Esophagus muscularis mucosa (tissue), 4 donors: ENCODE data around the gene PPP6R1. TPM values are rescaled to one million over a fixed set of nuclear protein-coding genes. Genes with fewer than 3 reads are reported as not detected.

Experiments used
- DNase-seq: peaks from one replicate; pipeline ENCODE4 v3.0.0-alpha.2; 2017; ENCODE audit errors: extremely low spot score
- H3K27ac ChIP-seq, 4 donors: fragments of 200-600 bp; sonication (generic); replicated peaks in 1 of 4; 1 replicate in 3 of 4; 2 replicates in 1 of 4; pipeline ENCODE4 v1.5.1; 2016 to 2019; ENCODE audit warnings: mild to moderate bottlenecking in 1 of 4
- H3K27me3 ChIP-seq, 4 donors: fragments of 200-600 bp; sonication (generic); one replicate each; pipeline versions ENCODE4 v1.5.1 to v1.6.0; 2016 to 2019
- H3K36me3 ChIP-seq, 4 donors: fragments of 200-600 bp; sonication (generic); one replicate each; pipeline ENCODE4 v1.5.1; 2016 to 2019
- H3K4me1 ChIP-seq, 4 donors: fragments of 200-600 bp; sonication (generic); one replicate each; pipeline ENCODE4 v1.5.1; 2016 to 2019
- H3K4me3 ChIP-seq, 4 donors: fragments of 200-600 bp; sonication (generic); 1 replicate in 2 of 4; 2 replicates in 2 of 4; pipeline ENCODE4 v1.5.1; 2016 to 2019; ENCODE audit warnings: mild to moderate bottlenecking in 4 of 4, moderate library complexity in 1 of 4
- H3K9me3 ChIP-seq, 4 donors: fragments of 200-600 bp; sonication (generic); 1 replicate in 3 of 4; 2 replicates in 1 of 4; pipeline ENCODE4 v1.5.1; 2016 to 2019
- EP300 ChIP-seq: sonication (generic); formaldehyde crosslinking; IDR thresholded peaks from one replicate; pipeline ENCODE4 v1.6.1; 2017; ENCODE audit warnings: antibody characterized with exemption
- POLR2A ChIP-seq: fragments of 450-650 bp; IDR thresholded peaks from one replicate; pipeline ENCODE4 v1.6.1; 2017; ENCODE audit warnings: antibody characterized with exemption, moderate library complexity, mild to moderate bottlenecking, low read depth
- POLR2AphosphoS5 ChIP-seq, 2 donors: sonication (generic); formaldehyde crosslinking; IDR thresholded peaks; one replicate each; pipeline ENCODE4 v1.6.1; 2017; ENCODE audit warnings: antibody characterized with exemption in 2 of 2
- WGBS: methylation state at CpG from one replicate; pipeline ENCODE4 v1.1.5; 2018; 5-methylcytosine and 5-hydroxymethylcytosine counted together
- intact Hi-C: fragments of 100-400 bp; cut with DNase I; formaldehyde crosslinking; loops from one replicate; pipeline ENCODE4 v1.15.1; 2023
- total RNA-seq, 4 donors: library from RNA; depleted of rRNA; stranded (reverse); fragments of >200 nt; gene quantifications; one replicate each; pipeline versions ENCODE4 v1.1.0 to v1.2.1, GENCODE V29; 2016
- TF ChIP-seq, protein P1 (sequence below), 3 experiments: fragments of 200-600 bp in 2 of 3; fragments of 450-650 bp in 1 of 3; sonication (generic) in 2 of 3; IDR thresholded peaks; one replicate each; pipeline ENCODE4 v1.5.1; 2017 to 2019; ENCODE audit warnings: antibody characterized with exemption in 3 of 3, mild to moderate bottlenecking in 2 of 3, moderate library complexity in 1 of 3

Gene PPP6R1
- total RNA-seq, 4 donors from 2014 or later, result 37.4 to 75.5 (median 45.6) TPM

DNA sequence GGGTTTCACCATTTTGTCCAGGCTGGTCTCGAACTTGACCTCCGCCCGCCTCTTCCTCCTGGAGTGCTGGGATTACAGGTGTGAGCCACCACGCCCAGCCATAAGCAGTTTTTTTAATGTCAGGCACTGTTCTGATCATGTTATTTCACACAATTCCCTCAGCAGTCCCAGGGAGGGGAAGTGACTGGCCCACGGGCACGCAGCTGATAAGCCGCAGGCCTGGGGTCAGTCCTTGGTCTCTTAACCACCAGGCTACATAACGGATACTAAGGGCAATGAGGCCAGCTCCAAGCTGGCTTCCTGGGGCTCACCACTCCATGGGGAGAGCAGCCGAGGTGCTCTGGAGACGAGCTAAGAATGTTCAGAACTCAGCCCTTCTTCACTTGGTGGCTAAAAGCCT is 38.5 kb upstream of the PPP6R1 start:
- no peaks in the 10 kb centered on the region for H3K9me3 ChIP-seq
- TF ChIP-seq EP300, result no peak
- no peak for TF ChIP-seq POLR2A
- TF ChIP-seq POLR2AphosphoS5 (IDR thresholded peaks at IDR 0.05), result no peak
- TF ChIP-seq, protein P1, sequence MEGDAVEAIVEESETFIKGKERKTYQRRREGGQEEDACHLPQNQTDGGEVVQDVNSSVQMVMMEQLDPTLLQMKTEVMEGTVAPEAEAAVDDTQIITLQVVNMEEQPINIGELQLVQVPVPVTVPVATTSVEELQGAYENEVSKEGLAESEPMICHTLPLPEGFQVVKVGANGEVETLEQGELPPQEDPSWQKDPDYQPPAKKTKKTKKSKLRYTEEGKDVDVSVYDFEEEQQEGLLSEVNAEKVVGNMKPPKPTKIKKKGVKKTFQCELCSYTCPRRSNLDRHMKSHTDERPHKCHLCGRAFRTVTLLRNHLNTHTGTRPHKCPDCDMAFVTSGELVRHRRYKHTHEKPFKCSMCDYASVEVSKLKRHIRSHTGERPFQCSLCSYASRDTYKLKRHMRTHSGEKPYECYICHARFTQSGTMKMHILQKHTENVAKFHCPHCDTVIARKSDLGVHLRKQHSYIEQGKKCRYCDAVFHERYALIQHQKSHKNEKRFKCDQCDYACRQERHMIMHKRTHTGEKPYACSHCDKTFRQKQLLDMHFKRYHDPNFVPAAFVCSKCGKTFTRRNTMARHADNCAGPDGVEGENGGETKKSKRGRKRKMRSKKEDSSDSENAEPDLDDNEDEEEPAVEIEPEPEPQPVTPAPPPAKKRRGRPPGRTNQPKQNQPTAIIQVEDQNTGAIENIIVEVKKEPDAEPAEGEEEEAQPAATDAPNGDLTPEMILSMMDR (IDR thresholded peaks at IDR 0.05), result no peak
- H3K36me3 ChIP-seq, result peaks cover 0 to 59% (median 29%) of the 10 kb centered on the region in 4 donors
- no peak overlapping the region for H3K4me3 ChIP-seq
- H3K27ac ChIP-seq, result no peak overlapping the region
- H3K4me1 ChIP-seq, result peaks cover 9 to 11% (median 10%) of the 10 kb centered on the region in 4 donors
- 84% methylated on average over 10 of the region's 10 CpGs for WGBS
- no peak for DNase-seq
- H3K27me3 ChIP-seq, result no peaks in the 10 kb centered on the region
- intact Hi-C loops, result no loop called here

DNA sequence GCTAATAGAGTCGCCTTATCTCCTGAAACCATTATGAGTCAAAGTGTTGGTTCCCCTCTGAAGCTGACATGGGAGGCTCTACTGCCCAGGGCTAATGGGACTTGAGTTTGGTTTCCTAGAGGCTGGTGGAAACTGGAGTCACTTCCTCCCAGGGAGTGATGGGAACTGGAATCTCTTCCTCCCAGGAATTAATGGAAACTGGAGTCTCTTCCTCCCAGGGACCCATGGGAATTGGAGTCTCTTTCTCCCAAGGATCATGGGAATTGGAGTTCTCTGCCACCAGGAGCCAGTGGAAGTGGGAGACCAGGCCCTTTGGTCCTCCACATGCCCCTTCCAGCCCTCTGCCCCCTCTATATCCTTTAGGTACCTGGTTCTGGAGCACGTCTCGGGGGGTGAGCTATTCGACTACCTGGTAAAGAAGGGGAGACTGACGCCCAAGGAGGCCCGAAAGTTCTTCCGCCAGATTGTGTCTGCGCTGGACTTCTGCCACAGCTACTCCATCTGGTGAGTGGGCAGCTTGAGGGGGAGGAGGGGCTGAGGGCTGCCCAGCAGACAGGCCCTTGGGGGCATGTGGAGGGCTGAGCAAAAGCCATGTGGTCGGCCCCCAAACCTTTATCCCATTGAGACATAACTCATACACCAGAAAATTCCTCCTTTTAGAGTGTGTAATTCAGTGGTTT is 30.4 kb upstream of the PPP6R1 start:
- Histone ChIP-seq H3K9me3 (no peaks in the 10 kb centered on the region), H3K4me1 (peaks cover 10 to 16% (median 15%) of the 10 kb centered on the region in 4 donors), H3K4me3 (no peak overlapping the region), H3K36me3 (peaks cover 0 to 47% (median 15%) of the 10 kb centered on the region in 4 donors), H3K27ac (no peak overlapping the region), H3K27me3 (peaks cover 0 to 2% (median 0%) of the 10 kb centered on the region in 4 donors)
- TF ChIP-seq POLR2AphosphoS5 (IDR thresholded peaks at IDR 0.05), result no peak
- TF ChIP-seq EP300, result no peak
- TF ChIP-seq, protein P1 (IDR thresholded peaks at IDR 0.05), result no peak
- no peak for TF ChIP-seq POLR2A
- intact Hi-C loops, result no loop called here
- WGBS, result 92% methylated on average over 9 of the region's 9 CpGs
- DNase-seq, result no peak

DNA sequence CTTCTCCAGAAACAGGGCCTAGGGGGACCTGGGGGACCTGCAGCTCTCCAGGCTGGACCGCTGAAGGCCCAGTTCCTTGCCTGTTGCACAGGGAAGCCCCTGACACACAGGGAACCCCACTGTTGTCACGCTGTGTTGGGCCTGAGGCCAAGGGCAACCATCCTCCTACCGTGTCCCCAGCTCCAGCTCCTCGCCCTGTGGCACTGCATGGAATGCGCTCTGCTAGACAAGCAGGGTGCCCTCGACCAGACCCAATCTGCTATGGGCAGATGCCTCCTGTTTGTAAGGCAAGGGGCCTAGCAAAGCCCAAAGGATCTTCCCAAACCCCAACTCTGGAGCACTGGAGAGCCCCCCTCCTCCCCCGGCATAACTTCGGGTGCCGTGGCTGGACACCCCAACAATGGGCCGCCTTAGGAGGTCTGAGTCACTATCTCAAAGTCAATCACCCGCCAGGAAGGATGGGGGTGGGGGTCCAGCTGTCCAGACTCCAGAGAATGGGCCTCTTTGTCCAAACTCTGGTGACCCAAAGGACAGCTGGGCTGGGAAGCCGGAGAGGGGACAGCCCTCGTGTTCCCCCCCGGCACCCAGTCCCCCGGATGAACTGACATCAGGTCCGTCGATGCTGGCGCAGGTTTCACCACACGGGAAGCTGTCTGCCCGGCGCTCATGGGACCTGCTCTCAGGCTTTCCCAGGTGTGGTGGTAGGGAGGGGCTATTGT is 28.7 kb upstream of the PPP6R1 start:
- Histone ChIP-seq H3K4me1 (peaks cover 10 to 27% (median 26%) of the 10 kb centered on the region in 4 donors), H3K36me3 (peaks cover 0 to 34% (median 10%) of the 10 kb centered on the region in 4 donors), H3K4me3 (no peak overlapping the region), H3K27me3 (peaks cover 0 to 7% (median 0%) of the 10 kb centered on the region in 4 donors), H3K27ac (peak overlapping the region in 2 of 4 donors; percentile 22 to 26), H3K9me3 (no peaks in the 10 kb centered on the region)
- intact Hi-C loops, result no loop called here
- DNase-seq, result no peak
- TF ChIP-seq, protein P1 (IDR thresholded peaks at IDR 0.05), result no peak
- TF ChIP-seq EP300, result no peak
- TF ChIP-seq POLR2A, result no peak
- TF ChIP-seq POLR2AphosphoS5 (IDR thresholded peaks at IDR 0.05), result no peak
- WGBS, result 80% methylated on average over 2 of the region's 21 CpGs

DNA sequence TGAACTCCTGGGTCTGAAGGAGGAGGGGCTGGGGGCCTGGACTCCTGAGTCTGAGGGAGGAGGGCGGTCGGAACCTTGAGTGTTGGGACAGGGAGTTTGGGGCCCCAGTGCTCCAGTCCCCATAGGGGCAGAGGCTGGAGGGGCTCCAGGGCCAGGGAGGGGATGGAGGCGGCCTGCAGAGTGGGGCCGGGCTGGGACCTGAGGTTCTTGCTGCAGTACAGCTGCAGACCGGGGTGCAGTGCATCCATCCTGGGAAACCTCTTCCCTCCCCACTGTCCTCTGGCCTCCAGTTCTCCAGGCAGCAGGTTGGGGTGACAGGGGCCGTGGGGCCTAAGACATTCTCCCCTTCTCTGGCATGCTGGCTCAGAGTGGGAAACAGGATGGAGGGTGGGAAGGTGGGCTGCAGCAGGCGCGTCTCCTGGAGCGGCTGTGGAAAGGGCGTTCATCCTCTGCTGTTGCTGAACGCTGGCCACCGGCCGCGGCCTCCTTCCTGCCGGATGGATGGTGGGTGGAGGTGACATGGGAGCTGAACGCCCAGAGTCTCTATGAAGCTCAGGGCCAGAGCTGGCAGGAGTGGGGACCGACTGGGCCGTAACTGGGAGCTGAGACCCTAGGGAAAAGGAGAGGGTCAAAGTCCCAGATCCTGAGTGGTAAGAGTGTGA is 26.5 kb upstream of the PPP6R1 start:
- peak overlapping the region; percentile 91 to 95 (median 92) for H3K27ac ChIP-seq
- H3K4me3 ChIP-seq, result peak overlapping the region; percentile 73 to 82 (median 76)
- TF ChIP-seq POLR2AphosphoS5 (IDR thresholded peaks at IDR 0.05), result no peak
- no peak for TF ChIP-seq POLR2A
- TF ChIP-seq, protein P1 (IDR thresholded peaks at IDR 0.05), result no peak
- no peak for TF ChIP-seq EP300
- H3K4me1 ChIP-seq, result peaks cover 10 to 38% (median 37%) of the 10 kb centered on the region in 4 donors
- DNase-seq, result no peak
- intact Hi-C loops, result no loop called here
- WGBS, result 27% methylated on average over 16 of the region's 18 CpGs
- peaks cover 0 to 34% (median 10%) of the 10 kb centered on the region in 4 donors for H3K36me3 ChIP-seq
- no peaks in the 10 kb centered on the region for H3K9me3 ChIP-seq
- peaks cover 0 to 7% (median 0%) of the 10 kb centered on the region in 4 donors for H3K27me3 ChIP-seq
